Tibial artery (tissue), 4 donors: ENCODE data around the gene CCND2.
A peak's percentile ranks its signal among the peaks of the same experiment; 100 is the strongest.

Source experiments
- DNase-seq, 2 donors: peaks; one replicate each; pipeline ENCODE4 v3.0.0-alpha.2; 2019
- H3K27ac ChIP-seq, 2 donors: fragments of 200-600 bp; sonication (generic) in 1 of 2; 1 replicate in 1 of 2; 2 replicates in 1 of 2; pipeline ENCODE4 v1.5.1; 2018 to 2019; ENCODE audit warnings: mild to moderate bottlenecking in 1 of 2
- H3K27me3 ChIP-seq, 2 donors: fragments of 200-600 bp; sonication (generic) in 1 of 2; one replicate each; pipeline versions ENCODE4 v1.5.1 to v1.6.0; 2016 to 2019
- H3K36me3 ChIP-seq, 3 donors: fragments of 200-600 bp; sonication (generic) in 2 of 3; one replicate each; pipeline ENCODE4 v1.5.1; 2016 to 2019; ENCODE audit warnings: mild to moderate bottlenecking in 2 of 3
- H3K4me1 ChIP-seq, 4 donors: fragments of 200-600 bp; sonication (generic) in 2 of 4; 1 replicate in 3 of 4; 2 replicates in 1 of 4; pipeline ENCODE4 v1.5.1; 2016 to 2019
- H3K4me3 ChIP-seq, 2 donors: fragments of 200-600 bp; sonication (generic) in 1 of 2; 1 replicate in 1 of 2; 2 replicates in 1 of 2; pipeline ENCODE4 v1.5.1; 2018 to 2019; ENCODE audit warnings: mild to moderate bottlenecking in 2 of 2
- H3K9me3 ChIP-seq, 3 donors: fragments of 200-600 bp; sonication (generic) in 1 of 3; one replicate each; pipeline ENCODE4 v1.5.1; 2016 to 2019
- CTCF ChIP-seq, 2 experiments: fragments of 200-600 bp in 1 of 2; fragments of 450-650 bp in 1 of 2; IDR thresholded peaks; one replicate each; pipeline ENCODE4 v1.5.1; 2017 to 2019; ENCODE audit warnings: antibody characterized with exemption in 2 of 2, mild to moderate bottlenecking in 1 of 2, moderate library complexity in 1 of 2
- intact Hi-C: fragments of 100-400 bp; cut with DNase I; formaldehyde crosslinking; loops from one replicate; pipeline ENCODE4 v1.15.0; 2023; ENCODE audit warnings: low total_unique reads

The CCND2 gene

GRCh38 chr12:4270831-4271716 lies 2.5 kb upstream of the CCND2 start:
- peak; percentile 64 to 82 for DNase-seq
- intact Hi-C loops: no loop called here
- Histone ChIP-seq H3K4me1 (peaks cover 0 to 58% (median 41%) of the 10 kb centered on the region in 4 donors), H3K27me3 (peaks cover 0 to 19% of the 10 kb centered on the region in 2 donors), H3K4me3 (peak overlapping the region; percentile 68 to 86), H3K36me3 (no peaks in the 10 kb centered on the region), H3K9me3 (no peaks in the 10 kb centered on the region), H3K27ac (peak overlapping the region; percentile 43 to 54)
- no peak for TF ChIP-seq CTCF (IDR thresholded peaks at IDR 0.05)

- peak overlapping the region; percentile 68 to 86 for H3K4me3 ChIP-seq
- peaks cover 0 to 19% of the 10 kb centered on the region in 2 donors for H3K27me3 ChIP-seq
- peaks cover 0 to 64% (median 48%) of the 10 kb centered on the region in 4 donors for H3K4me1 ChIP-seq
- H3K9me3 ChIP-seq: no peaks in the 10 kb centered on the region
- peak; percentile 78 to 87 for DNase-seq
- intact Hi-C loops: no loop called here
- H3K36me3 ChIP-seq: no peaks in the 10 kb centered on the region
- H3K27ac ChIP-seq: peak overlapping the region; percentile 91 to 93
- no peak for TF ChIP-seq CTCF (IDR thresholded peaks at IDR 0.05)
Observed at GRCh38 chr12:4271717-4272423, 1.7 kb upstream of the CCND2 start.

- H3K27me3 ChIP-seq: peaks cover 0 to 19% of the 10 kb centered on the region in 2 donors
- no peak for TF ChIP-seq CTCF (IDR thresholded peaks at IDR 0.05)
- peak overlapping the region; percentile 91 to 93 for H3K27ac ChIP-seq
- no peaks in the 10 kb centered on the region for H3K36me3 ChIP-seq
- intact Hi-C loops: no loop called here
- H3K9me3 ChIP-seq: no peaks in the 10 kb centered on the region
- H3K4me1 ChIP-seq: peaks cover 0 to 71% (median 56%) of the 10 kb centered on the region in 4 donors
- H3K4me3 ChIP-seq: peak overlapping the region; percentile 68 to 86
- DNase-seq: peak in 1 of 2 donors; percentile 53
Observed at GRCh38 chr12:4272424-4273272, 914 bp upstream of the CCND2 start.

- intact Hi-C loops: no loop called here
- peaks cover 0 to 19% of the 10 kb centered on the region in 2 donors for H3K27me3 ChIP-seq
- peak overlapping the region; percentile 68 to 86 for H3K4me3 ChIP-seq
- H3K9me3 ChIP-seq: no peaks in the 10 kb centered on the region
- H3K4me1 ChIP-seq: peaks cover 0 to 75% (median 62%) of the 10 kb centered on the region in 4 donors
- peak overlapping the region; percentile 91 to 93 for H3K27ac ChIP-seq
- DNase-seq: no peak
- no peak for TF ChIP-seq CTCF (IDR thresholded peaks at IDR 0.05)
- peaks cover 0 to under 1% (median 0%) of the 10 kb centered on the region in 3 donors for H3K36me3 ChIP-seq
Observed at GRCh38 chr12:4273273-4273651, 300 bp upstream of the CCND2 start.
